ENCODE results near the gene PRDM7.
"Not testable (repeated sequence)": the region's sequence is repeated elsewhere in the genome, so short reads cannot be mapped to it uniquely, and the experiment has no call there.

The PRDM7 gene

GRCh38 chr16:90072442-90073105 is 4.6 kb downstream of the PRDM7 start:
- DNase-seq (ENCODE audit: low spot score), result no peak

DNA sequence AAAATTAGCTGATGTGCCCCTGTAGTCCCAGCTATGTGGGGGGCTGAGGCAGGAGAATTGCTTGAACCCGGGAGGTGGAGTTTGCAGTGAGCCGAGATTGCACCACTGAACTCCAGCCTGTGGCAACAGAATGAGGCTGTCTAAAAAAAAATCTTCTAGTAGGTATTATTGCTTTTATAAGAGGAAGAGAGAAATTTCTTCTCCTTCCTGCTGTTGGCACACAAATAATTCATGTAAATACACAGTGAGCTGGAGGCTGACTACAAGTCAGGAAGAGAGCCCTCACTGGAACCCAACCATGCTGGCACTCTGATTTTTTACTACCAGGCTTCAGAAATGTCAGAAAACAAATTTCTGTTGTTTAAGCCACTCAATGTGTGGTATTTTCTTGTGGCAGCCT is 6.7 kb downstream of the PRDM7 start:
- DNase-seq (ENCODE audit: low spot score), result no peak

DNA sequence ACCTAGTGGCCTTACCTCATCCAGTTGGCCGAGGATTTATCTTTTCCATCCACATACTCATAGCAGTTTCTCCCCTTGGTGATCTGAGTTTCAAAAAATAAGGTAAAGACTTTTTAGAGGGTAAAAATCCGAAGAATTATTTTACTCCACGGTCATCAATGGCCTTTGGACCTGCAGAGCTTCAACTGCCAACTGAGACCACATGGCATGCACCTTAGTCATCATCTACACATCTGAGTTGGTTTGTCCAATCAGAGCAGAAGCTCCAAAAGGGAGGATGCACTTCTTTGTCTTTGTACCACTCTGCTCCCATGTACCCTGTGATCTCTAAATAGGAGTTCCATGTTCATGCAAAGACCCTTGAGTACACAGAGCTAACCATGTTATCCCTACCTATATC is 15.7 kb downstream of the PRDM7 start:
- no peak for DNase-seq (ENCODE audit: low spot score)

DNA sequence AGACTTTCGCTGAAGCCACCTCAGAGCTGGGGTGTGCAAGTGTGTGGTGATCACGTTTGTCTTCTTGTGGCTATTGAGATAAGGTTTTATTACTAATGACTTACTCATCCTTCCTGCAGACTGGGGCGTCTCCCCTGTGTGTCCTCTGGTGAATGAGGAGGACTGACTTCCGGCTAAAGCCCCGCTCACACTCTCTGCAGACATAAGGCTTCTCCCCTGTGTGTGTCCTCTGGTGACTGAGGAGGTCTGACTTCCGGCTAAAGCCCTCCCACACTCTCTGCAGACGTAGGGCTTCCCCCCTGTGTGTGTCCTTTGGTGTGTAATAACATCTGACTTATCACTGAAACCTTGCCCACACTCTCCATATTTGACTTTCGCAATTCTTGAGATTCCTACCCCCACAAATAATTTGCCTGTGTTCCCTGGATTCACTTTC is 19.4 kb downstream of the PRDM7 start:
- DNase-seq (ENCODE audit: low spot score), result no peak

GRCh38 chr16:90056521-90056920 is 20.6 kb downstream of the PRDM7 start:
- not testable (repeated sequence) for DNase-seq (ENCODE audit: low spot score)

GRCh38 chr16:90055371-90055770 is 21.8 kb downstream of the PRDM7 start:
- no peak for DNase-seq (ENCODE audit: low spot score)

DNA sequence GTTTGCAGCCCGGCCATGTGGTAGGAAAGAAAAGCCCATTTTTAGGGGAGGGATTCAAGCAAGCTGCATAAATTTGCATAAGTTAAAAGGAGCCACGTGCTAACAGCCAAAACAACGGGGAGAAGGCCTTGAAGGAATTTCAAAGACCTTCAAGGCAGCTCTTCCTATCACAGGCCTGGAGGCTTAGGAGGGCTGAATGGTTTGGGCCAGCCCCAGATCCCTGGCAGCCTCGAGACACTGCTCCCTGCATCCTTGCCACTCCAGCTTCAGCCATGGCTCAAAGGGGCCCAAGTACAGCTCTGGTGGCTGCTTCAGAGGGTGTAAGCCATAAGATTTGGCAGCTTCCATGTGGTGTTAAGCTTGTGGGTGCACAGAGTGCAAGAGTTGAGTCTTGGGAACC is 22.6 kb downstream of the PRDM7 start:
- DNase-seq (ENCODE audit: low spot score), result no peak

GRCh38 chr16:90053902-90054500 is 23.1 kb downstream of the PRDM7 start:
- DNase-seq (ENCODE audit: low spot score), result no peak

DNA sequence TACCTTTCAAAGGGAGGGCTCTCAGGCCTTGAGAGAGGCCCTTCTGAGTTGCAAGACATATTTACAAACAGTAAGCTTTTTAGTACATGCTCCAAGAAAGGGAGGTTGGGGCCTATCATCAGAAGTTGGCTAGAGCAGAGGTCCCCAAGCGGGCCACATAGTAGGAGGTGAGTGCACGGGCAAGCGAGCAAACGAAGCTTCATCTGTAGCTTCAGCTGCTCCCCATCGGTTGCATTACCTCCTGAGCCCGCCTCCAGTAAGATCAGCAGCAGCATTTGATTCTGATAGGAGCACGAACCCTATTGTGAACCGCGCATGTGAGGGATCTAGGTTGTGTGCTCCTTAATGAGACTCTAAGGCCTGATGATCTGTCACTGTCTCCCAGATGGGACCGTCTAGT is 26.2 kb downstream of the PRDM7 start:
- DNase-seq (ENCODE audit: low spot score), result no peak

DNA sequence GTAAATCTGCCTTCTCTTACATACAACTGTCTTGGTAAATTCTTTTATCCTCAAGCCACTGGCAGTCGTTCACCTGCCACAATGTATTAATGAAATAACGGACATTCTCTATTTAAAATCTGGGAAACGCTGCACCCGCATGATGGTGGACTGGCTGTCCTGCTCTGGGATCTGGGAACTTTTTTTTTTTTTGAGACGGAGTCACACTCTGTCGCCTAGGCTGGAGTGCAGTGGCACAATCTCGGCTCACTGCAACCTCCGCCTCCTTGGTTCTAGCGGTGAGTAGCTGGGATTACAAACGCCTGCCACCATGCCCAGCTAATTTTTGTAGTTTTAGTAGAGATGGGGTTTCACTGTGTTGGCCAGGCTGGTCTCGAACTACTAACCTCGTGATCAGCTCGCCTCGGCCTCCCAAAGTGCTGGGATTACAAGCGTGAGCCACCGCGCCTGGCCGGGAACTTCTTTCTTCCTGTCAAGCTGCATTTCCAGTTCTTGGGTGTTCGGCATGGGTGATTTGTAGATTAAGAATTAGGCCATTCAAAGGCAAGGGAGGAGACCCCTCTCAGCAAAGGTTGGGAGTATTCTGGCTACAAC is 28.3 kb downstream of the PRDM7 start:
- no peak for DNase-seq (ENCODE audit: low spot score)

- no peak for DNase-seq (ENCODE audit: low spot score)
Measured at GRCh38 chr16:90048347-90048722, 28.8 kb downstream of the PRDM7 start.

- DNase-seq (ENCODE audit: low spot score), result no peak
Measured at GRCh38 chr16:90047714-90048346, 29.3 kb downstream of the PRDM7 start.

DNA sequence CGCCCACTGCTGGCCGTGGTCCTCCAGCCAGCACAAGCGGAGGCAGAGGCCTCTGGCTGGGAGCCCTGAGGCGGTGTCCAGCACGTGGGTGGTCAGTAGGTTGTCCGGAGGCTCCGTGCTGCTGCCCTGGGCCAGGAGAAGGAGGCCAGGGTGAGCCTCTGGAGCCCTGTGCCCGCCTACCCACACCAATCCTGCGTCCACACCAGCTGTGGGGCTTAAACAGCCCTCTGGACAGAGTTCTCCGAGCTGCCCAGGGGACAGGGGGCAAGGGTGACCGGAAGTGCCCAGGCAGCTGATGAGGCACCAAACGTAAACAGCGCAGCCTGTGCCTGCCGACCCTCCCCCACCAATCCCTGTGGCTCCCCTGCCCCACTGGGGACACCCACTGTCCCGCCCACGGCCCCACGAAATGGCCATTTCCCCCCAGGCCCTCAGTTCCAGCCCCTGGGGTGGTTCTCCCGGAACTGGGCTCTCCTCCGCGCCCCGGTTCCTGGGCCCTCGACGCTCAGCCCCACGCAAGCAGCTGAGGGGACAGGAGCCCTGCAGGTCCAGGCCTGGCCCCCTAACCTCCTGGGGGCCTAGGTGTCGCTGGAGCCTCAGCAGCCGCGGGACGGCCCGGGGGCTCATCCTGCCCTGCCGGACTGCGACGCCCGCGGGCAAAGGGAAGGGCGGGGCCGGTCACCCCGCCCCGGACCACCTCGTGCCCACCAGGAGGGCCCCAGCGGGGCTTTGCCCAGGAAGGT is 30.0 kb downstream of the PRDM7 start:
- DNase-seq (ENCODE audit: low spot score), result no peak

- DNase-seq (ENCODE audit: low spot score), result no peak
Measured at GRCh38 chr16:90046122-90046970, 30.8 kb downstream of the PRDM7 start.

- no peak for DNase-seq (ENCODE audit: low spot score)
Measured at GRCh38 chr16:90044111-90044551, 33.0 kb downstream of the PRDM7 start.

DNA sequence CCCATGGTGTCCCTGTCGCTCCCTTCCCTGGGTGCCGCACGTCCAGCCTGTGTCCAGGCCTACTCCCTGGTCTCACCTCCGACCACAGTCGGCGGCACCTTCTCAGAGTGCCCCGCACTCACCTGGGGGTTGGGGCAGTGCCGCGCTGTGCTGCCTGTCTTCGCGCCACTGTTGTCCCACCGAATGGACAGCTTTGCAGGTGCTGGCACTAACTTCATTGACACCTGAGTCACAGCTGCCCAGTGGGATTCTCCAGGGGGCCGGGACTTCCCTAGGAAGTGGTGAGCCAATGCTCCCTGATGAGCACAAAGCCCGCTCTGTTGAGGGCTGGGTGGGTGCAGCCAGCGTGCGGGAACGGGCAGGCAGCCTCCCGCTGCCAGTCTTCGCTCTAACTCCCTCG is 33.6 kb downstream of the PRDM7 start:
- no peak for DNase-seq (ENCODE audit: low spot score)

GRCh38 chr16:90042946-90043514 is 34.1 kb downstream of the PRDM7 start:
- no peak for DNase-seq (ENCODE audit: low spot score)

GRCh38 chr16:90041896-90042473 is 35.1 kb downstream of the PRDM7 start:
- no peak for DNase-seq (ENCODE audit: low spot score)

DNA sequence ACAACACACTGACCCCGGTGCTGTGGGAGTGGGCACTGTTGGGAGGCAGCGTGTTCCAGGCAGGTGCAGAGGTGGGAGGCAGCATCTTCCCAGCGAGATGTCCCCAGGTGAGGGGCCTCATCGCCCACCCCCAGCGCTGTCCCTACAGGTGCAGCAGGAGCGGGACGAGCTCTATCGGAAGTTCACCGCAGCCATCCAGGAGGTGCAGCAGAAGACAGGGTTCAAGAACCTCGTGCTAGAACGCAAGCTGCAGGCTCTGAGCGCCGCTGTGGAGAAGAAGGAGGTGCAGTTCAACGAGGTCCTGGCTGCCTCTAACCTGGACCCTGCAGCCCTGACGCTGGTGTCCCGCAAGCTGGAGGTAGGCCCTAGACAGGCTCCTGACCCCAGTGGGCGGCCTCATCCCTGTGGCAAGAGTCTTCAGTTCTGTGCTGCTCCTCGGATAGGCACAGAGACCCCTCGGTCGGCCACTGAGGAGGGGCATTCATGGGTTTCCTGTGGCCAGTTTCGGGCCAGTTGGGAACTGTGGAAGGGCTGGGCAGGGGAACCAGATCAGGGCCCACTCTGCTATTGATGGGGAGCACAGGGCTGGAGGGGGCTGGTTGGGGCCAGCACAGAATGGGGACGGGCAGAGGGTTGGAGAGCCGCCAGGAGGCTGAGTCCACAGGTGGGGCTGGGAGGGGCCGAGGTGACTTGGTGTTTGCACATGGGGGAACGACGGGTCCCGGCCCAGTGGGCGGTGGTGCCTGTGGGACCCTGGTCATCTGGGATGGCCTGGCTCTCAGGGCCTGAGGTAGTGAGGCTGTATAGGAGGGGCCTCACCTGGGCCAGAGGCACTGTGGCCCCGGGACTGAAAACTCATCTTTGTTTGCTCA is 36.7 kb downstream of the PRDM7 start:
- no peak for DNase-seq (ENCODE audit: low spot score)

GRCh38 chr16:90037276-90037675 is 39.9 kb downstream of the PRDM7 start:
- DNase-seq (ENCODE audit: low spot score), result no peak
